Mucosa of descending colon (tissue), 3 donors: ENCODE data around the gene ENTPD5. TPM values are rescaled to one million over a fixed set of nuclear protein-coding genes. Genes with fewer than 3 reads are reported as not detected.
"Not testable (repeated sequence)": the region's sequence is repeated elsewhere in the genome, so short reads cannot be mapped to it uniquely, and the experiment has no call there.

ENCODE experiments used
- ATAC-seq: fragments of 200-7000 bp; cut with Tn5 transposase; one replicate; pipeline ENCODE4 v1.9.1; 2020; ENCODE audit warnings: mild to moderate bottlenecking, moderate library complexity
- DNase-seq, 3 donors: peaks; one replicate each; pipeline ENCODE4 v3.0.0-alpha.2; 2020
- H3K36me3 ChIP-seq: fragments of 200-600 bp; one replicate; pipeline ENCODE4 v1.8.0; 2021; ENCODE audit warnings: low read depth, mild to moderate bottlenecking
- H3K4me1 ChIP-seq: fragments of 200-600 bp; one replicate; pipeline ENCODE4 v1.8.0; 2021; ENCODE audit warnings: low read depth, mild to moderate bottlenecking
- H3K4me3 ChIP-seq: fragments of 200-600 bp; one replicate; pipeline ENCODE4 v1.8.0; 2021; ENCODE audit warnings: mild to moderate bottlenecking
- H3K9me3 ChIP-seq: fragments of 200-600 bp; one replicate; pipeline ENCODE4 v1.8.0; 2021; ENCODE audit warnings: mild to moderate bottlenecking
- CTCF ChIP-seq: fragments of 200-600 bp; IDR thresholded peaks from one replicate; pipeline ENCODE4 v1.8.0; 2022; ENCODE audit warnings: antibody characterized with exemption, mild to moderate bottlenecking
- intact Hi-C, 2 donors: fragments of 100-400 bp; cut with DNase I in 1 of 2; cut with micrococcal nuclease in 1 of 2; formaldehyde crosslinking; loops; one replicate each; pipeline versions ENCODE4 v1.11.0 to v1.11.1; 2022; cut with DNase I, micrococcal nuclease
- total RNA-seq, 3 donors: library from RNA; stranded (reverse); fragmentation: NEBNext Ultra II Directional in 2 of 3; extraction: Animal tissue kit (Norgen Biotek cat#: 25700) in 2 of 3; gene quantifications; one replicate each; pipeline versions ENCODE4 v1.2.1 to v1.2.4, GENCODE V29; 2021 to 2023
- donor health status: DM: no; HTN: no; CAD: no; lungs with moderate emphysema.
- donor health status: DM: no; HTN: no; CAD: no.
- donor health status: DM: no; HTN: yes; CAD: no.

ENTPD5 gene
- total RNA-seq, 3 donors from 2014 or later: 79.9 to 296 (median 153) TPM

DNA sequence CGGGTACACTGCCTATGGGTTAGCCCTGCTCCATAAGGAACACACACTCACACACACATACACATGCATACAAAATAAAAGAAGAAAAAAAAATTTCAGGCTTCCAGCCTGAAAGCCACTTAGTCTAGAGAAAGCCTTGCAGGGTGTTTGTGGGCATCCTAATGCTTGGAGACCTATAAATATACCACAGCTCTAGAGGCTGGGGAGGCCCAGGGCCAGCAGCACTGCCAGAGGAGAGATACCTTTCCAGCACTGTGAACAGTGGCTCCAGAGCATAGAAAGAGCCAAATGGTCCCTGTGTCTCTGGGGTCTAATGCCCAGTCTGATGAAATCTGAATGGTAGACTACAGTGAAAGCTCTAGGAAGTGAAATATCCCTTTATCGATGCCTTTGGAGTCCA is 82.1 kb downstream of the ENTPD5 start:
- peaks cover 5% of the 10 kb centered on the region for H3K36me3 ChIP-seq
- DNase-seq (no peak), ATAC-seq (no peak)

DNA sequence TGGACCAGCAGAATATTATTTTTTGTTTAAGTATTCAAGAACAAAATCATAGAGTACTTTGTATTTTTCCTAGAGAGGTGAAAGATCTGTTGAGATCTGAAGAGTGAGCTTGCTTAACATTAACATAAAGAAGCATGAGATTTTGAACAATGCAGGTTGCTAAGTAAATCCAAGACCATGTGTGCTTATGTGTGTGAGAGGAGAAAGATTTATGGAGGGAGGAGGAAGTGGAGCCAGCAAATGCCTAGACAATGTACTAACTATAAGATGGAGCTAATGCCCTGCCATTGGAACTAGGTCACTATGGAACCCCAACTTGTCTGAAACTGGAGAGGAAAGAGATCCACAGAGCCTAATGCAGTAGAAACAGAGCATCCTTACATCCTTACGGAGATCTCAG is 82.5 kb downstream of the ENTPD5 start:
- H3K4me1 ChIP-seq: no peaks in the 10 kb centered on the region
- no peak overlapping the region for H3K4me3 ChIP-seq
- H3K36me3 ChIP-seq: peaks cover 5% of the 10 kb centered on the region
- no peaks in the 10 kb centered on the region for H3K9me3 ChIP-seq
- TF ChIP-seq CTCF: no peak
- ATAC-seq: no peak
- DNase-seq: no peak
- intact Hi-C loops: no loop called here

More for the DNA sequence above, 82.1 kb downstream of the ENTPD5 start:
- no peaks in the 10 kb centered on the region for H3K4me1 ChIP-seq
- no peaks in the 10 kb centered on the region for H3K9me3 ChIP-seq
- H3K4me3 ChIP-seq: no peak overlapping the region
- intact Hi-C loops: no loop called here
- TF ChIP-seq CTCF: no peak

- Histone ChIP-seq H3K4me1 (no peaks in the 10 kb centered on the region), H3K36me3 (peaks cover 5% of the 10 kb centered on the region), H3K9me3 (no peaks in the 10 kb centered on the region), H3K4me3 (no peak overlapping the region)
- ATAC-seq: no peak
- no peak for DNase-seq
- no peak for TF ChIP-seq CTCF
- intact Hi-C loops: no loop called here
Measured at GRCh38 chr14:73935666-73936065, 83.4 kb downstream of the ENTPD5 start.

DNA sequence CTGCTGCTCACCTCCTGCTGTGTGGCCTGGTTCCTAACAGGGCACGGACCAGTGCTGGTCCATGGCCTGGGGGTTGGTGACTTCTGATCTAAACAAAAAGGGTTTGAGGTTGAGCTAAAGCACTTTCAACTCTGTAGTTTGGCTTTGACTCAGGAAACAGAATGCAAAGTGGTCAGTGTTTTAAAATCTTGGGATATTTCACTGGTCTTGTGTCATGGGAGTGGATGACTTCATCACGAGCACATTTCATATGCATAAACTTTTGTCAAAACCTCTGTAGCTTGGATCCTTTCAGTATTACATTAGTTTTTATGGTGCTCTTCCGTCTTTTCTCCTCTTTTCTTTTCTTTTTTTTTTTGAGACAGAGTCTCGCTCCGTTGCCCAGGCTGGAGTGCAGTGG is 94.8 kb downstream of the ENTPD5 start:
- no peak for DNase-seq
- Histone ChIP-seq H3K9me3 (no peaks in the 10 kb centered on the region), H3K36me3 (peaks cover 4% of the 10 kb centered on the region), H3K4me1 (no peaks in the 10 kb centered on the region), H3K4me3 (no peak overlapping the region)
- no peak for TF ChIP-seq CTCF
- ATAC-seq: no peak
- intact Hi-C loops: no loop called here

- H3K4me3 ChIP-seq, H3K36me3 ChIP-seq, ATAC-seq, intact Hi-C loops, DNase-seq, H3K9me3 ChIP-seq, H3K4me1 ChIP-seq: not testable (repeated sequence)
Measured at GRCh38 chr14:73919457-73919856, 99.6 kb downstream of the ENTPD5 start.

- H3K4me3 ChIP-seq: no peak overlapping the region
- no peaks in the 10 kb centered on the region for H3K4me1 ChIP-seq
- DNase-seq (no peak), ATAC-seq (no peak)
- TF ChIP-seq CTCF: no peak
- no peaks in the 10 kb centered on the region for H3K36me3 ChIP-seq
- intact Hi-C loops: no loop called here
- no peaks in the 10 kb centered on the region for H3K9me3 ChIP-seq
Measured at GRCh38 chr14:73916324-73916723, 102.8 kb downstream of the ENTPD5 start.
